GM10266 (cell line): ENCODE results near the gene MDFI.

Source experiments
- DNase-seq: peaks from one replicate; pipeline ENCODE4 v3.0.0; 2012; ENCODE audit errors: extremely low spot score
- TF ChIP-seq, protein P1 (sequence below): IDR thresholded peaks from 2 replicates; pipeline ENCODE4 v1.5.1; 2012; ENCODE audit warnings: mild to moderate bottlenecking, low read depth; ENCODE audit not compliant: control insufficient read depth, insufficient read depth; ENCODE audit errors: missing control alignments

Gene MDFI

DNA sequence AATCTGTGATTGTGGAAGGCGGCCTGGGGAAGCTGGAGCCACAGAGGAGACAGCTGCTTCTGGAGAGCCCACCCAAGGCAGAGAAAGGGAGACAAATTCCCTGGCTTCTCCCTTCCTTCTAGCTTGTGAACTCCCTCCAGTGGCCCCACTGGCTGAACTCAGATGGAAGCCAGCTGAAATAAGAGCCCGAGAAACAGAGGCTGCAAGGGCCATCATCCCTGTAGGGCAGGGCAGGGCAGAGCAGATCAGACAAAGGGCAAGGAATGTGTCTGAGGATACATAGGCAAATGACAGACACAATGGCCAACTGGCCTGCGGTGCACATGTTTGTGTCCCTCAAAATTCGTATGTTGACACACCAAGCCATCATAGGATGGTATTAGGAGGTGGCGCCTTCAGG, 25.3 kb downstream of the MDFI start:
- TF ChIP-seq, protein P1, sequence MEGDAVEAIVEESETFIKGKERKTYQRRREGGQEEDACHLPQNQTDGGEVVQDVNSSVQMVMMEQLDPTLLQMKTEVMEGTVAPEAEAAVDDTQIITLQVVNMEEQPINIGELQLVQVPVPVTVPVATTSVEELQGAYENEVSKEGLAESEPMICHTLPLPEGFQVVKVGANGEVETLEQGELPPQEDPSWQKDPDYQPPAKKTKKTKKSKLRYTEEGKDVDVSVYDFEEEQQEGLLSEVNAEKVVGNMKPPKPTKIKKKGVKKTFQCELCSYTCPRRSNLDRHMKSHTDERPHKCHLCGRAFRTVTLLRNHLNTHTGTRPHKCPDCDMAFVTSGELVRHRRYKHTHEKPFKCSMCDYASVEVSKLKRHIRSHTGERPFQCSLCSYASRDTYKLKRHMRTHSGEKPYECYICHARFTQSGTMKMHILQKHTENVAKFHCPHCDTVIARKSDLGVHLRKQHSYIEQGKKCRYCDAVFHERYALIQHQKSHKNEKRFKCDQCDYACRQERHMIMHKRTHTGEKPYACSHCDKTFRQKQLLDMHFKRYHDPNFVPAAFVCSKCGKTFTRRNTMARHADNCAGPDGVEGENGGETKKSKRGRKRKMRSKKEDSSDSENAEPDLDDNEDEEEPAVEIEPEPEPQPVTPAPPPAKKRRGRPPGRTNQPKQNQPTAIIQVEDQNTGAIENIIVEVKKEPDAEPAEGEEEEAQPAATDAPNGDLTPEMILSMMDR, result no peak
- no peak for DNase-seq

DNA sequence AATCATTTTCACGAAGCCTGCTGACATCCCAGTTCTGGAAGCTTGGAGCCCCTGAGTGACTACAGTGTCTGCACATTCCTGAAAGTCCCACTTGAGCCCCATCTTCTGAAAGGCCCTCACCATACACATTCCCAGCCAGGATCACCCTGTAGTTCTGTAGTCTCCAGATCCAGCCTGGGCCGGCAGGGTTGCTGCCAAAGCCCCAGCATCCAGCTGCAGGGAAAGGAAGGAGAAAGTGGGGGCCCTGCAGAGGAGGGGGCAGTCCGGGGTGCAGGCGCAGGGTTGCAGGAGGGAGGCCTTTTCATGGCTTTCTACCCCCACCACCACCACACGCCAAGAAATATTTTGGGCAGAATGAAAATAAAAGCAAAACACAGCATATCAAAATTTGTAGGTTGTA, 26.0 kb downstream of the MDFI start:
- TF ChIP-seq, protein P1, result no peak

DNA sequence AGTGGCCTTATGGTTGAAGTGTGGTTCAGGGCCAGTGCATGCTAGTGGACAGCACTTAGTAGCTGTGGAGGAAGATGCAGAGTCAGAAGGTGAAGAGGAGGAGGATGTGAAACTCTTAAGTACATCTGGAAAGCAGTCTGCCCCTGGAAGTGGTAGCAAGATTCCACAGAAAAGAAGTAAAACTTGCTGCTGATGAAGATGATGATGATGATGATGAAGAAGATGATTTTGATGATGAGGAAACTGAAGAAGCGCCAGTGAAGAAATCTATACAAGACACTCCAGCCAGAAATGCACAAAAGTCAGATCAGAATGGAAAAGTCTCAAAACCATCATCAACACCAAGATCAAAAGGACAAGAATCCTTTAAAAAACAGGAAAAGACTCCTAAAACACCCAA, 28.9 kb downstream of the MDFI start:
- DNase-seq, result no peak

More for the DNA sequence above, 26.0 kb downstream of the MDFI start:
- DNase-seq, result no peak

DNA sequence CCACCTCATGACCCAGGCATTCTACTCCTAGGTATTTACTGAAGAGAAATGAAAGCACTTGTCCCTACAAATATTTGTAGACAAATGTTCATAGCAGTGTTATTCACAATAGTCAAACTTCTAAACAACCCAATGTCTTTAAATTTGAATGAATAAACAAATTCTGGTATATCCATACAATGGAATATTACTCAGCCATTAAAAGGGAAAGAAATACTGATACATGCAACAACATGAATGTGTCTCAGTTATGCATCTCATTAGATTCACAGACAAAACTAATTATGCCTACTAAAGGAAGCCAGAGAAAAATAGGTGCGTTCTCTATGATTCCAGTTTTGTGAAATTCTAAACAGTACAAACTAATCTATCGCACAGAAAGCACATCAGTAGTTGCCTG, 30.7 kb downstream of the MDFI start:
- TF ChIP-seq, protein P1, result no peak
- no peak for DNase-seq

More for the DNA sequence above, 28.9 kb downstream of the MDFI start:
- TF ChIP-seq, protein P1, result no peak

DNA sequence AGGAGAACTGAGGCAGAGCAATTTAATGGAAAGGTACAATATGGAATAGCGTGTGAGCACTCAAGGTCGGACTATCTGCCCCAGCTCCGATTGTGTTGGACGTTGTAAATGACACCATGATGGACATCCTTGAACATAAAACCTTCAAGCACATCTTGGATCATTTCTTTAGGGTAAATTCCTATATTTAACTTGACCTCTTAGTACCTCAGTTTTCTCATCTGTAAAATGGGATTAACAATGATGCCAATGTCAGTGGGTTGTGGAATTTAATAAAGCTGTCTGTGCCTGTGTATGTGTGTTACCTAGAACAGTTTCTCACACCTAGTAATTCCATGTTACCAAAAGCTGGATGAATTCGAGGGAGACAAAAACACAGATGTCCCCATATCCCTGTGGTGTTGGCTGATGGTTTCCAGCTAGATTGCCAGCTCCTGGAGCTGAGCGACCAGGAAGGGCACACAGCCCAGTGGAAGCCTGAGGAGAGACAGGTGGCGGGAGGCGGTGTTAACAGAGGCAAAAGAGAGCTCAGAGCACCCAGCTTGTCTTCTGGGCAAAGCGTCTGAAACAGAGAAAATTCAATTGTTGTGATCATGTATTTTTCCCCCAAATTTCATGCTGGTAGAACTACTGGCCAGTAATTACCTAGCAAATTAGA, 32.6 kb downstream of the MDFI start:
- DNase-seq, result no peak
- TF ChIP-seq, protein P1, result no peak

DNA sequence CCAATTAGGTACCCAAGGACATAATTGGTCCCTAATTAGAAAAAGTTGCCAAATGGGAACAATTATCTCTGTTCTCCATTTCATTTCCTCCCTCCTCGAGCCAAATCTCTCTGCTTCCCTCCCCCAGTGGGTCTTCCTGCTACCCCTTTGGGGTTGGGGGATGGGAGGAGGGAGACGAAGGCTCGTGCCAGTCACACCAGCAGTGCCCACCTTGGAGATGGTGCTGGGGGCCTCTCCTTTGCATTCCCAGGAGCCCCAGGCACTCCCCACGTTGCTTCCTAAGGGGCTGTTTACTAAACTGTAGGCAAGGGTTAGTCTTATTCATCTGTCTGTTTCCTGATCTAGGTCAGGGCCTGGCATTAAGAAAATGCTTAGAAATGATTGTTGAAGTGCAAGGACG, 33.1 kb downstream of the MDFI start:
- no peak for DNase-seq
- TF ChIP-seq, protein P1, result no peak

DNA sequence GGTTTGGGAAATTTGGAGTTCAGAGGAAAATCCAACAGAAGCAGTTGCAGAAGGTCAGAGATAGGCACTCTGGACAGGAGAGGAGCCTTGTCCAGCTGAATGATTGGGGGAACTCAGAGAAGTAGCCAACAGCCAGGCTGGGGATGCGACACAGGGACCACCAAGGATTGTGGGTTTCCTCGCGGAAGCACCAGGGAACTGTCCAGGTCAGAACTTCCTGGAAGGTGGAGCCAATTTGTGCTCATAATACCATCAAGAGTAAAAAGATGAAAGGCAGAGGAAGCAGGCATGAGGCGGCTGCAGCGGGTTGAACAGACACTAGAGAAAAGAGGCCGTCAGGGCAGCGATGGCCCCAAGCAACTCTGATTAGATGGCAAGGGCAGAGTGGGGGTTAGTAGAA, 33.7 kb downstream of the MDFI start:
- TF ChIP-seq, protein P1, result no peak
- DNase-seq, result no peak
